Gastrocnemius medialis (tissue), 4 donors: ENCODE measurements around the gene TMPRSS2.

ENCODE experiments used
- POLR2A ChIP-seq, 2 donors: fragments of 450-650 bp; IDR thresholded peaks; one replicate each; pipeline ENCODE4 v1.6.1; 2017; ENCODE audit warnings: antibody characterized with exemption in 2 of 2, mild to moderate bottlenecking in 2 of 2, moderate library complexity in 2 of 2
- TF ChIP-seq, protein P1 (sequence below), 5 experiments: fragments of 450-650 bp in 3 of 5; fragments of 200-600 bp in 2 of 5; sonication (generic) in 2 of 5; IDR thresholded peaks in 4 of 5; conservative IDR thresholded peaks in 1 of 5; 1 replicate in 4 of 5; 2 replicates in 1 of 5; pipeline ENCODE4 v1.5.1; 2016 to 2019; ENCODE audit warnings: antibody characterized with exemption in 5 of 5, mild to moderate bottlenecking in 3 of 5, moderate library complexity in 3 of 5

DNA sequence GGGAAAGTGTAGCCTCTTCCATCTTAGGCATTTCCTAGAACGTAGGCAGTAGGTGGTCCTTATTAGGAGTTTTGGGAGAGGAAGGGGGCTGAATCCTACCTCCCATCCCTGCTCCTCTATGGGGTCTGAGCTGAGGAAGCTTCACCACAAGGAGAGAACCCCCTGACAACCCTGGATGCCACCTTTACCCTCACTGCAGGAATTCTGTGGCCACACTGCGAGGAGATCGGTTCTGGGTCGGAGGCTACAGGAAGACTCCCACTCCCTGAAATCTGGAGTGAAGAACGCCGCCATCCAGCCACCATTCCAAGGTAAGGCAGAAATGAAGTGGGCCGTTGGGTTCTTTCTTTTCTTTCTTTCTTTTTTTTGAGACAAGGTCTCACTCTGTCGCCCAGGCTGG, 80.4 kb downstream of the TMPRSS2 start:
- TF ChIP-seq, protein P1, sequence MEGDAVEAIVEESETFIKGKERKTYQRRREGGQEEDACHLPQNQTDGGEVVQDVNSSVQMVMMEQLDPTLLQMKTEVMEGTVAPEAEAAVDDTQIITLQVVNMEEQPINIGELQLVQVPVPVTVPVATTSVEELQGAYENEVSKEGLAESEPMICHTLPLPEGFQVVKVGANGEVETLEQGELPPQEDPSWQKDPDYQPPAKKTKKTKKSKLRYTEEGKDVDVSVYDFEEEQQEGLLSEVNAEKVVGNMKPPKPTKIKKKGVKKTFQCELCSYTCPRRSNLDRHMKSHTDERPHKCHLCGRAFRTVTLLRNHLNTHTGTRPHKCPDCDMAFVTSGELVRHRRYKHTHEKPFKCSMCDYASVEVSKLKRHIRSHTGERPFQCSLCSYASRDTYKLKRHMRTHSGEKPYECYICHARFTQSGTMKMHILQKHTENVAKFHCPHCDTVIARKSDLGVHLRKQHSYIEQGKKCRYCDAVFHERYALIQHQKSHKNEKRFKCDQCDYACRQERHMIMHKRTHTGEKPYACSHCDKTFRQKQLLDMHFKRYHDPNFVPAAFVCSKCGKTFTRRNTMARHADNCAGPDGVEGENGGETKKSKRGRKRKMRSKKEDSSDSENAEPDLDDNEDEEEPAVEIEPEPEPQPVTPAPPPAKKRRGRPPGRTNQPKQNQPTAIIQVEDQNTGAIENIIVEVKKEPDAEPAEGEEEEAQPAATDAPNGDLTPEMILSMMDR (IDR thresholded peaks at IDR 0.05 in 4 of 5, conservative IDR thresholded peaks at IDR 0.05 in 1 of 5) = no peak
- TF ChIP-seq POLR2A (IDR thresholded peaks at IDR 0.05) = no peak
